HEK293 (cell line): ENCODE measurements around the gene CFAP57.

Experiments used
- CTCF ChIP-seq: fragments of 450-650 bp; formaldehyde crosslinking; IDR thresholded peaks from 2 replicates; pipeline ENCODE4 v1.5.1; 2016; ENCODE audit warnings: missing biosample characterization, missing genetic modification characterization
- MEIS1 ChIP-seq: sonication (generic); formaldehyde crosslinking; IDR thresholded peaks from 2 replicates; pipeline ENCODE4 v1.8.1; 2022; ENCODE audit warnings: missing genetic modification reagents, mild to moderate bottlenecking, borderline replicate concordance
- MZF1 ChIP-seq: fragments of 450-650 bp; formaldehyde crosslinking; IDR thresholded peaks from 2 replicates; pipeline ENCODE4 v1.5.1; 2017; ENCODE audit warnings: missing biosample characterization, missing genetic modification characterization, borderline replicate concordance
- ZNF121 ChIP-seq: fragments of 450-650 bp; formaldehyde crosslinking; IDR thresholded peaks from 2 replicates; pipeline ENCODE4 v1.5.1; 2016; ENCODE audit warnings: missing biosample characterization, missing genetic modification characterization
- ZNF138 ChIP-seq: fragments of 450-650 bp; formaldehyde crosslinking; IDR thresholded peaks from 2 replicates; pipeline ENCODE4 v1.5.1; 2016; ENCODE audit warnings: missing biosample characterization, missing genetic modification characterization, borderline replicate concordance
- ZNF335 ChIP-seq: fragments of 450-650 bp; formaldehyde crosslinking; conservative IDR thresholded peaks from 2 replicates; pipeline ENCODE4 v1.5.1; 2016; ENCODE audit warnings: missing biosample characterization, missing genetic modification characterization
- ZNF555 ChIP-seq: fragments of 450-650 bp; formaldehyde crosslinking; conservative IDR thresholded peaks from 2 replicates; pipeline ENCODE4 v1.5.1; 2017; ENCODE audit warnings: missing biosample characterization, mild to moderate bottlenecking, missing genetic modification characterization, inconsistent platforms
- ZNF76 ChIP-seq: fragments of 450-650 bp; formaldehyde crosslinking; IDR thresholded peaks from 2 replicates; pipeline ENCODE4; 2016; ENCODE audit warnings: low read depth, missing biosample characterization, missing genetic modification characterization, borderline replicate concordance
- ZNF830 ChIP-seq: fragments of 450-650 bp; IDR thresholded peaks from 2 replicates; pipeline ENCODE4 v1.5.0; 2018; ENCODE audit warnings: missing biosample characterization, missing genetic modification characterization, low read depth, mild to moderate bottlenecking, moderate library complexity
- TF ChIP-seq, protein P1 (sequence below): fragments of 450-650 bp; formaldehyde crosslinking; IDR thresholded peaks from 2 replicates; pipeline ENCODE4 v1.5.1; 2016; ENCODE audit warnings: missing biosample characterization, missing genetic modification characterization
- TF ChIP-seq, protein P2 (sequence below): fragments of 450-650 bp; formaldehyde crosslinking; IDR thresholded peaks from 2 replicates; pipeline ENCODE4 v1.5.1; 2016; ENCODE audit warnings: missing biosample characterization, missing genetic modification characterization, low read depth
- TF ChIP-seq, protein P3 (sequence below): fragments of 450-650 bp; formaldehyde crosslinking; IDR thresholded peaks from 2 replicates; pipeline ENCODE4 v1.5.1; 2016; ENCODE audit warnings: missing biosample characterization, missing genetic modification characterization

- TF ChIP-seq ZNF121 (tag by site-specific recombination) (no peak), MZF1 (tag by site-specific recombination) (no peak), MEIS1 (CRISPR knock-in tag) (no peak), ZNF335 (tag by site-specific recombination) (no peak), CTCF (tag by site-specific recombination) (no peak), ZNF76 (tag by site-specific recombination) (no peak), ZNF138 (tag by site-specific recombination) (no peak), ZNF830 (no peak), ZNF555 (tag by site-specific recombination) (no peak)
- TF ChIP-seq, protein P1, sequence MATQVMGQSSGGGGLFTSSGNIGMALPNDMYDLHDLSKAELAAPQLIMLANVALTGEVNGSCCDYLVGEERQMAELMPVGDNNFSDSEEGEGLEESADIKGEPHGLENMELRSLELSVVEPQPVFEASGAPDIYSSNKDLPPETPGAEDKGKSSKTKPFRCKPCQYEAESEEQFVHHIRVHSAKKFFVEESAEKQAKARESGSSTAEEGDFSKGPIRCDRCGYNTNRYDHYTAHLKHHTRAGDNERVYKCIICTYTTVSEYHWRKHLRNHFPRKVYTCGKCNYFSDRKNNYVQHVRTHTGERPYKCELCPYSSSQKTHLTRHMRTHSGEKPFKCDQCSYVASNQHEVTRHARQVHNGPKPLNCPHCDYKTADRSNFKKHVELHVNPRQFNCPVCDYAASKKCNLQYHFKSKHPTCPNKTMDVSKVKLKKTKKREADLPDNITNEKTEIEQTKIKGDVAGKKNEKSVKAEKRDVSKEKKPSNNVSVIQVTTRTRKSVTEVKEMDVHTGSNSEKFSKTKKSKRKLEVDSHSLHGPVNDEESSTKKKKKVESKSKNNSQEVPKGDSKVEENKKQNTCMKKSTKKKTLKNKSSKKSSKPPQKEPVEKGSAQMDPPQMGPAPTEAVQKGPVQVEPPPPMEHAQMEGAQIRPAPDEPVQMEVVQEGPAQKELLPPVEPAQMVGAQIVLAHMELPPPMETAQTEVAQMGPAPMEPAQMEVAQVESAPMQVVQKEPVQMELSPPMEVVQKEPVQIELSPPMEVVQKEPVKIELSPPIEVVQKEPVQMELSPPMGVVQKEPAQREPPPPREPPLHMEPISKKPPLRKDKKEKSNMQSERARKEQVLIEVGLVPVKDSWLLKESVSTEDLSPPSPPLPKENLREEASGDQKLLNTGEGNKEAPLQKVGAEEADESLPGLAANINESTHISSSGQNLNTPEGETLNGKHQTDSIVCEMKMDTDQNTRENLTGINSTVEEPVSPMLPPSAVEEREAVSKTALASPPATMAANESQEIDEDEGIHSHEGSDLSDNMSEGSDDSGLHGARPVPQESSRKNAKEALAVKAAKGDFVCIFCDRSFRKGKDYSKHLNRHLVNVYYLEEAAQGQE (tag by site-specific recombination) = no peak
- TF ChIP-seq, protein P2, sequence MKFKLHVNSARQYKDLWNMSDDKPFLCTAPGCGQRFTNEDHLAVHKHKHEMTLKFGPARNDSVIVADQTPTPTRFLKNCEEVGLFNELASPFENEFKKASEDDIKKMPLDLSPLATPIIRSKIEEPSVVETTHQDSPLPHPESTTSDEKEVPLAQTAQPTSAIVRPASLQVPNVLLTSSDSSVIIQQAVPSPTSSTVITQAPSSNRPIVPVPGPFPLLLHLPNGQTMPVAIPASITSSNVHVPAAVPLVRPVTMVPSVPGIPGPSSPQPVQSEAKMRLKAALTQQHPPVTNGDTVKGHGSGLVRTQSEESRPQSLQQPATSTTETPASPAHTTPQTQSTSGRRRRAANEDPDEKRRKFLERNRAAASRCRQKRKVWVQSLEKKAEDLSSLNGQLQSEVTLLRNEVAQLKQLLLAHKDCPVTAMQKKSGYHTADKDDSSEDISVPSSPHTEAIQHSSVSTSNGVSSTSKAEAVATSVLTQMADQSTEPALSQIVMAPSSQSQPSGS (tag by site-specific recombination) = no peak
- TF ChIP-seq, protein P3, sequence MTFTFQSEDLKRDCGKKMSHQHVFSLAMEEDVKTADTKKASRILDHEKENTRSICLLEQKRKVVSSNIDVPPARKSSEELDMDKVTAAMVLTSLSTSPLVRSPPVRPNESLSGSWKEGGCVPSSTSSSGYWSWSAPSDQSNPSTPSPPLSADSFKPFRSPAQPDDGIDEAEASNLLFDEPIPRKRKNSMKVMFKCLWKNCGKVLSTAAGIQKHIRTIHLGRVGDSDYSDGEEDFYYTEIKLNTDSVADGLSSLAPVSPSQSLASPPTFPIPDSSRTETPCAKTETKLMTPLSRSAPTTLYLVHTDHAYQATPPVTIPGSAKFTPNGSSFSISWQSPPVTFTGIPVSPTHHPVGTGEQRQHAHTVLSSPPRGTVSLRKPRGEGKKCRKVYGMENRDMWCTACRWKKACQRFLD (tag by site-specific recombination) = no peak
Observed at GRCh38 chr1:43276673-43277072, 104.5 kb downstream of the CFAP57 start.
